NCI-H82 (cell line): ENCODE measurements around the gene IL22RA2.

Experiments used
- DNase-seq: peaks from one replicate; lab custom pipeline; 2025; lab: John Stamatoyannopoulos, UW

Gene IL22RA2

GRCh38 chr6:137197684-137198645 is 24.5 kb upstream of the IL22RA2 start:
- no peak for DNase-seq

- no peak for DNase-seq
Measured at GRCh38 chr6:137193256-137194070, 20.0 kb upstream of the IL22RA2 start.

GRCh38 chr6:137192821-137193220 is 19.4 kb upstream of the IL22RA2 start:
- no peak for DNase-seq

GRCh38 chr6:137191670-137192069 is 18.2 kb upstream of the IL22RA2 start:
- DNase-seq, result no peak

GRCh38 chr6:137191236-137191635 is 17.8 kb upstream of the IL22RA2 start:
- DNase-seq, result no peak

GRCh38 chr6:137190583-137191094 is 17.2 kb upstream of the IL22RA2 start:
- DNase-seq, result no peak

- peak; percentile 50 for DNase-seq
Measured at GRCh38 chr6:137188855-137189254, 15.4 kb upstream of the IL22RA2 start.

- no peak for DNase-seq
Measured at GRCh38 chr6:137185290-137185689, 11.8 kb upstream of the IL22RA2 start.

- DNase-seq, result no peak
Measured at GRCh38 chr6:137182654-137183073, 9.2 kb upstream of the IL22RA2 start.

GRCh38 chr6:137181891-137182653 is 8.6 kb upstream of the IL22RA2 start:
- DNase-seq, result no peak

- DNase-seq, result no peak
Measured at GRCh38 chr6:137177611-137178010, 4.2 kb upstream of the IL22RA2 start.

- no peak for DNase-seq
Measured at GRCh38 chr6:137176729-137177128, 3.3 kb upstream of the IL22RA2 start.

GRCh38 chr6:137175868-137176245 is 2.4 kb upstream of the IL22RA2 start:
- DNase-seq, result no peak

- DNase-seq, result no peak
Measured at GRCh38 chr6:137175157-137175867, 1.9 kb upstream of the IL22RA2 start.

GRCh38 chr6:137172734-137173431 is 561 bp downstream of the IL22RA2 start:
- no peak for DNase-seq

- DNase-seq, result no peak
Measured at GRCh38 chr6:137171824-137172733, 1.4 kb downstream of the IL22RA2 start.

GRCh38 chr6:137171053-137171374 is 2.4 kb downstream of the IL22RA2 start:
- DNase-seq, result no peak

GRCh38 chr6:137170266-137171052 is 3.0 kb downstream of the IL22RA2 start:
- DNase-seq, result no peak
